H9 (cell line): ENCODE data around the gene KIAA0513. TPM values are rescaled to one million over a fixed set of nuclear protein-coding genes. Genes with fewer than 3 reads are reported as not detected.
"Not testable (repeated sequence)": the region's sequence is repeated elsewhere in the genome, so short reads cannot be mapped to it uniquely, and the experiment has no call there.

Experiments used
- DNase-seq: peaks from one replicate; pipeline ENCODE4 v3.0.0-alpha.2; 2017
- H2AFZ ChIP-seq: one replicate; pipeline ENCODE4 v1.6.1; 2013; ENCODE audit warnings: mild to moderate bottlenecking, low read length, control low read depth, moderate library complexity
- H2AK5ac ChIP-seq: 2 replicates; pipeline ENCODE4 v1.6.1; 2013; ENCODE audit warnings: low read length, control low read depth, mixed read lengths; ENCODE audit not compliant: insufficient read length
- H2BK120ac ChIP-seq: one replicate; pipeline ENCODE4 v1.6.1; 2013; ENCODE audit warnings: low read depth, mild to moderate bottlenecking, low read length, control low read depth, inconsistent platforms; ENCODE audit not compliant: poor library complexity, severe bottlenecking
- H2BK12ac ChIP-seq: 2 replicates; pipeline ENCODE4 v1.6.1; 2013; ENCODE audit warnings: low read length, control low read depth, mixed read lengths, low read depth; ENCODE audit not compliant: insufficient read length
- H2BK15ac ChIP-seq: 2 replicates; pipeline ENCODE4 v1.6.1; 2013; ENCODE audit warnings: low read depth, low read length, control low read depth
- H2BK20ac ChIP-seq: one replicate; pipeline ENCODE4 v1.6.1; 2013; ENCODE audit warnings: low read depth, mild to moderate bottlenecking, low read length, control low read depth, inconsistent platforms; ENCODE audit not compliant: poor library complexity, severe bottlenecking
- H2BK5ac ChIP-seq: 2 replicates; pipeline ENCODE4 v1.6.1; 2013; ENCODE audit warnings: low read length, control low read depth, mixed read lengths; ENCODE audit not compliant: insufficient read length
- H3K14ac ChIP-seq: 2 replicates; pipeline ENCODE4 v1.6.1; 2013; ENCODE audit warnings: low read length, control low read depth; ENCODE audit not compliant: insufficient read depth
- H3K18ac ChIP-seq: 2 replicates; pipeline ENCODE4 v1.6.1; 2013; ENCODE audit warnings: low read depth, mild to moderate bottlenecking, mixed read lengths, low read length, control low read depth; ENCODE audit not compliant: insufficient read length
- H3K23ac ChIP-seq: 2 replicates; pipeline ENCODE4 v1.6.1; 2013; ENCODE audit warnings: low read length, control low read depth, mixed read lengths, low read depth; ENCODE audit not compliant: insufficient read length
- H3K23me2 ChIP-seq: 2 replicates; pipeline ENCODE4 v1.6.1; 2013; ENCODE audit warnings: low read depth, mild to moderate bottlenecking, mixed read lengths, low read length, control low read depth; ENCODE audit not compliant: insufficient read length, poor library complexity, severe bottlenecking
- H3K27ac ChIP-seq: 2 replicates; pipeline ENCODE4 v1.5.1; 2013; ENCODE audit warnings: low read length, control low read depth, mixed read lengths, low read depth; ENCODE audit not compliant: insufficient read length
- H3K27me3 ChIP-seq: 2 replicates; pipeline ENCODE4 v1.6.1; 2013; ENCODE audit warnings: low read length, control low read depth, inconsistent platforms; ENCODE audit not compliant: insufficient read depth
- H3K4ac ChIP-seq: 2 replicates; pipeline ENCODE4 v1.6.1; 2013; ENCODE audit warnings: low read depth, mild to moderate bottlenecking, control low read depth, inconsistent platforms, low read length, moderate library complexity
- H3K4me1 ChIP-seq: 2 replicates; pipeline ENCODE4 v1.6.1; 2013; ENCODE audit warnings: low read length, control low read depth, inconsistent platforms; ENCODE audit not compliant: insufficient read depth
- H3K4me2 ChIP-seq: 2 replicates; pipeline ENCODE4 v1.6.1; 2013; ENCODE audit warnings: low read length, control low read depth, mixed read lengths; ENCODE audit not compliant: insufficient read length, insufficient read depth
- H3K56ac ChIP-seq: 2 replicates; pipeline ENCODE4 v1.6.1; 2013; ENCODE audit warnings: low read depth, mild to moderate bottlenecking, mixed read lengths, low read length, control low read depth; ENCODE audit not compliant: insufficient read length
- H3K79me1 ChIP-seq: 2 replicates; pipeline ENCODE4 v1.6.1; 2013; ENCODE audit warnings: low read depth, mild to moderate bottlenecking, moderate library complexity, low read length, control low read depth, inconsistent platforms; ENCODE audit not compliant: insufficient read depth, poor library complexity, severe bottlenecking
- H3K79me2 ChIP-seq: 2 replicates; pipeline ENCODE4 v1.6.1; 2013; ENCODE audit warnings: low read length, control low read depth, inconsistent platforms; ENCODE audit not compliant: insufficient read depth
- H3K9ac ChIP-seq: 2 replicates; pipeline ENCODE4 v1.6.1; 2013; ENCODE audit warnings: low read length, control low read depth, mixed read lengths; ENCODE audit not compliant: insufficient read length; ENCODE audit errors: extremely low read depth
- H3K9me3 ChIP-seq: one replicate; pipeline ENCODE4 v1.6.1; 2013; ENCODE audit warnings: low read depth, low read length, inconsistent platforms; ENCODE audit not compliant: control insufficient read depth
- H3T11ph ChIP-seq: one replicate; pipeline ENCODE4 v1.6.1; 2013; ENCODE audit warnings: mild to moderate bottlenecking, low read length, control low read depth, inconsistent platforms
- H4K20me1 ChIP-seq: one replicate; pipeline ENCODE4 v1.6.1; 2013; ENCODE audit not compliant: control insufficient read depth, insufficient read length, insufficient read depth
- H4K5ac ChIP-seq: 2 replicates; pipeline ENCODE4 v1.6.1; 2013; ENCODE audit warnings: low read depth, mild to moderate bottlenecking, mixed read lengths, low read length, control low read depth; ENCODE audit not compliant: insufficient read length
- H4K8ac ChIP-seq: replicated peaks from 2 replicates; pipeline ENCODE4 v1.6.1; 2013; ENCODE audit warnings: low read length, control low read depth, mixed read lengths, low read depth; ENCODE audit not compliant: insufficient read length
- H4K91ac ChIP-seq: 2 replicates; pipeline ENCODE4 v1.6.1; 2013; ENCODE audit warnings: low read depth, mild to moderate bottlenecking, moderate library complexity, mixed read lengths, low read length, control low read depth; ENCODE audit not compliant: insufficient read length
- H3K27ac Mint-ChIP-seq, 3 experiments: 2 replicates in 2 of 3; 3 replicates in 1 of 3; pipeline ENCODE4 v1.8.0; 2020 to 2021; ENCODE audit warnings: mixed read lengths in 3 of 3, mild to moderate bottlenecking in 1 of 3, moderate library complexity in 1 of 3
- H3K27me3 Mint-ChIP-seq: 2 replicates; pipeline ENCODE4 v1.8.0; 2021; ENCODE audit warnings: low read depth, mild to moderate bottlenecking, moderate library complexity, mixed read lengths
- H3K36me3 Mint-ChIP-seq, 3 experiments: 2 replicates in 2 of 3; 3 replicates in 1 of 3; pipeline ENCODE4 v1.8.0; 2020 to 2021; ENCODE audit warnings: low read depth in 3 of 3, mixed read lengths in 3 of 3; ENCODE audit not compliant: insufficient read depth in 1 of 3
- H3K4me1 Mint-ChIP-seq, 2 experiments: 2 replicates each; pipeline ENCODE4 v1.8.0; 2020; ENCODE audit warnings: mixed read lengths in 2 of 2
- H3K4me3 Mint-ChIP-seq, 2 experiments: 2 replicates in 1 of 2; 3 replicates in 1 of 2; pipeline ENCODE4 v1.8.0; 2020 to 2021; ENCODE audit warnings: mild to moderate bottlenecking in 2 of 2, mixed read lengths in 2 of 2, moderate library complexity in 1 of 2
- H3K9me3 Mint-ChIP-seq, 2 experiments: 2 replicates in 1 of 2; 3 replicates in 1 of 2; pipeline ENCODE4 v1.8.0; 2020; ENCODE audit warnings: mild to moderate bottlenecking in 2 of 2, mixed read lengths in 2 of 2, moderate library complexity in 1 of 2
- WGBS: extraction: QIAGEN DNeasy Blood & Tissue Kit; methylation state at CpG from one replicate; pipeline ENCODE4 v1.1.7; 2013; ENCODE audit warnings: missing lambda C conversion rate, low lambda C conversion rate, mixed read lengths; ENCODE audit not compliant: insufficient read length; ENCODE audit errors: extremely low coverage; 5-methylcytosine and 5-hydroxymethylcytosine counted together
- total RNA-seq: library from RNA; stranded (reverse); gene quantifications from 2 replicates; pipeline ENCODE4 v1.2.1, GENCODE V29; 2021
- TF ChIP-seq, protein P1 (sequence below): fragments of 200-600 bp; sonication (generic); conservative IDR thresholded peaks from 3 replicates; pipeline ENCODE4 v1.8.0; 2021; ENCODE audit warnings: antibody characterized with exemption, mild to moderate bottlenecking

KIAA0513 gene
- total RNA-seq, 1 experiment from 2014 or later: 4.7 TPM

DNA sequence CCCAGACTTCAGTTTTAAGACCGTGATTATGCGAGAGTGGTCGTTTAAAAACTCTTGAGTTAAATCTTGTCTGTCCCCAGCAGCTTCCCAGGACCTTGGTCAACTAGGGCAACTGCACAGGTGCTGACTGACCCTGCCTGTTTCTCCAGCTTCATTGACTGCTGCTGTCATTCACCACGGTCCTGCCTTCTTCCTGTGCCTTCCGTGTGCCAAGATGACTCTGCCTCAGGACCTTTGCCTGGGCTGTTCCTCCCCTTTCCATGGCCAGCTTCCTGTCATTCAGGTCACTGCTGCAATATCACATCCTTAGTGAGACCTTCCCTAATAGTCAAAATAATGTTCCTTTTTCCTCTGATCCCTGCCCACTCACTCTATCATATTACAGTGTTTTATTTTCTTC lies 3.9 kb downstream of the KIAA0513 start:
- Histone ChIP-seq H4K5ac (no peak overlapping the region), H3K9me3 (no peaks in the 10 kb centered on the region), H2AK5ac (no peak overlapping the region), H3K4me1 (no peaks in the 10 kb centered on the region), H3K27ac (no peak overlapping the region), H3K4ac (no peak overlapping the region), H4K91ac (no peak overlapping the region), H2BK5ac (no peak overlapping the region), H4K20me1 (no peaks in the 10 kb centered on the region), H3K79me1 (no peaks in the 10 kb centered on the region), H3K9ac (no peak overlapping the region), H3K23me2 (peaks cover 4% of the 10 kb centered on the region), H3K23ac (no peak overlapping the region), H2BK12ac (no peak overlapping the region), H3T11ph (no peak overlapping the region), H3K4me2 (no peak overlapping the region), H3K14ac (no peak overlapping the region), H3K18ac (no peak overlapping the region), H2AFZ (no peak overlapping the region), H2BK20ac (no peak overlapping the region), H3K27me3 (no peaks in the 10 kb centered on the region; the same call in 1 of the 2 replicates), H3K79me2 (no peaks in the 10 kb centered on the region), H3K56ac (no peak overlapping the region), H2BK15ac (no peak overlapping the region), H2BK120ac (no peak overlapping the region), H4K8ac (no peak overlapping the region)
- WGBS: no CpG with 5 or more reads among the region's 5 CpGs
- peaks cover 33 to 35% of the 10 kb centered on the region in 2 experiments for H3K4me1 Mint-ChIP-seq
- H3K27me3 Mint-ChIP-seq: peaks cover 26% of the 10 kb centered on the region
- TF ChIP-seq, protein P1, sequence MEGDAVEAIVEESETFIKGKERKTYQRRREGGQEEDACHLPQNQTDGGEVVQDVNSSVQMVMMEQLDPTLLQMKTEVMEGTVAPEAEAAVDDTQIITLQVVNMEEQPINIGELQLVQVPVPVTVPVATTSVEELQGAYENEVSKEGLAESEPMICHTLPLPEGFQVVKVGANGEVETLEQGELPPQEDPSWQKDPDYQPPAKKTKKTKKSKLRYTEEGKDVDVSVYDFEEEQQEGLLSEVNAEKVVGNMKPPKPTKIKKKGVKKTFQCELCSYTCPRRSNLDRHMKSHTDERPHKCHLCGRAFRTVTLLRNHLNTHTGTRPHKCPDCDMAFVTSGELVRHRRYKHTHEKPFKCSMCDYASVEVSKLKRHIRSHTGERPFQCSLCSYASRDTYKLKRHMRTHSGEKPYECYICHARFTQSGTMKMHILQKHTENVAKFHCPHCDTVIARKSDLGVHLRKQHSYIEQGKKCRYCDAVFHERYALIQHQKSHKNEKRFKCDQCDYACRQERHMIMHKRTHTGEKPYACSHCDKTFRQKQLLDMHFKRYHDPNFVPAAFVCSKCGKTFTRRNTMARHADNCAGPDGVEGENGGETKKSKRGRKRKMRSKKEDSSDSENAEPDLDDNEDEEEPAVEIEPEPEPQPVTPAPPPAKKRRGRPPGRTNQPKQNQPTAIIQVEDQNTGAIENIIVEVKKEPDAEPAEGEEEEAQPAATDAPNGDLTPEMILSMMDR: no peak
- no peak for DNase-seq
- H3K9me3 Mint-ChIP-seq: no peaks in the 10 kb centered on the region
- no peak overlapping the region for H3K4me3 Mint-ChIP-seq
- H3K27ac Mint-ChIP-seq: no peak overlapping the region
- H3K36me3 Mint-ChIP-seq: no peaks in the 10 kb centered on the region

DNA sequence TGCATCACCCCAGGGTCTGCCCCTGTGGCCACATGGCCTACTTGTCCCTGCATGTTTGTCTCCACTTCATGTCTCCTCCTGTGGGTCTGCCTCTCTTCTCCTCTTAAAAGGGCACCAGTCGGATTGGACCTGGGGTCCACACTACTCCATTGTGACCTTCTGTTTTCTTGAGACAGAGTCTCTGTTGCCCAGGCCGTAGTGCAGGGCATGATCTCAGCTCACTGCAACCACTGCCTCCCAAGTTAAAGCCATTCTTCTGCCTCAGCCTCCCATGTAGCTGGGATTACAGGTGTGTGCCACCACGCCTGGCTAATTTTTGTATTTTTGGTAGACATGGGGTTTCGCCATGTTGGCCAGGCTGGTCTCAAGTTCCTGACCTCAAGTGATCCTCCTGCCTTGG lies 4.6 kb downstream of the KIAA0513 start:
- not testable (repeated sequence) for H2BK5ac ChIP-seq, H2AFZ ChIP-seq, H3K27me3 ChIP-seq, H3K79me1 ChIP-seq, H4K5ac ChIP-seq, H3K79me2 ChIP-seq, H4K91ac ChIP-seq, H3K36me3 Mint-ChIP-seq, H2BK15ac ChIP-seq, H3K4ac ChIP-seq, H2BK120ac ChIP-seq, H3K14ac ChIP-seq, H4K20me1 ChIP-seq, H2AK5ac ChIP-seq, H3K23me2 ChIP-seq, H3K56ac ChIP-seq, H4K8ac ChIP-seq, H3K18ac ChIP-seq, H3K9ac ChIP-seq, H3T11ph ChIP-seq, H3K9me3 Mint-ChIP-seq, H3K4me2 ChIP-seq, DNase-seq, H3K23ac ChIP-seq, H3K27ac ChIP-seq, H3K27ac Mint-ChIP-seq, H2BK12ac ChIP-seq, H3K4me3 Mint-ChIP-seq, H2BK20ac ChIP-seq, H3K9me3 ChIP-seq, H3K4me1 ChIP-seq
- WGBS: no CpG with 5 or more reads among the region's 4 CpGs
- peaks cover 26 to 28% of the 10 kb centered on the region in 2 experiments for H3K4me1 Mint-ChIP-seq
- peaks cover 24% of the 10 kb centered on the region for H3K27me3 Mint-ChIP-seq
